Fibroblast of the conjunctiva (primary cell): ENCODE results near the gene ABHD17B.

Experiments
- DNase-seq: peaks from one replicate; pipeline ENCODE4 v3.0.0-alpha.2; 2010; ENCODE audit warnings: low read depth

ABHD17B gene

GRCh38 chr9:71876829-71877228 lies 34.2 kb downstream of the ABHD17B start:
- no peak for DNase-seq

- no peak for DNase-seq
These were observed 34.9 kb downstream of the ABHD17B start for GRCh38 chr9:71876106-71876505.

GRCh38 chr9:71875345-71875744 lies 35.6 kb downstream of the ABHD17B start:
- no peak for DNase-seq

GRCh38 chr9:71863631-71864030 lies 47.4 kb downstream of the ABHD17B start:
- peak; percentile 2 for DNase-seq

GRCh38 chr9:71861618-71862017 lies 49.4 kb downstream of the ABHD17B start:
- no peak for DNase-seq

GRCh38 chr9:71859939-71860338 lies 51.1 kb downstream of the ABHD17B start:
- no peak for DNase-seq

GRCh38 chr9:71858812-71859211 lies 52.2 kb downstream of the ABHD17B start:
- no peak for DNase-seq

- DNase-seq, result no peak
These were observed 52.7 kb downstream of the ABHD17B start for GRCh38 chr9:71858102-71858798.

- DNase-seq, result no peak
These were observed 53.8 kb downstream of the ABHD17B start for GRCh38 chr9:71857159-71857558.

- no peak for DNase-seq
These were observed 56.2 kb downstream of the ABHD17B start for GRCh38 chr9:71854811-71855210.

- DNase-seq, result no peak
These were observed 57.9 kb downstream of the ABHD17B start for GRCh38 chr9:71853084-71853483.

- no peak for DNase-seq
These were observed 60.0 kb downstream of the ABHD17B start for GRCh38 chr9:71850996-71851395.

- DNase-seq, result no peak
These were observed 63.1 kb downstream of the ABHD17B start for GRCh38 chr9:71847892-71848291.

- no peak for DNase-seq
These were observed 66.2 kb downstream of the ABHD17B start for GRCh38 chr9:71844808-71845207.

- DNase-seq, result no peak
These were observed 71.3 kb downstream of the ABHD17B start for GRCh38 chr9:71839668-71840067.

- no peak for DNase-seq
These were observed 75.4 kb downstream of the ABHD17B start for GRCh38 chr9:71835596-71835995.

- no peak for DNase-seq
These were observed 80.1 kb downstream of the ABHD17B start for GRCh38 chr9:71830929-71831328.

- no peak for DNase-seq
These were observed 80.8 kb downstream of the ABHD17B start for GRCh38 chr9:71830153-71830552.

GRCh38 chr9:71826279-71826678 lies 84.7 kb downstream of the ABHD17B start:
- DNase-seq, result no peak

- no peak for DNase-seq
These were observed 86.7 kb downstream of the ABHD17B start for GRCh38 chr9:71824257-71824656.

- no peak for DNase-seq
These were observed 88.1 kb downstream of the ABHD17B start for GRCh38 chr9:71822935-71823334.

- no peak for DNase-seq
These were observed 88.5 kb downstream of the ABHD17B start for GRCh38 chr9:71822456-71822855.

GRCh38 chr9:71821405-71821804 lies 89.6 kb downstream of the ABHD17B start:
- no peak for DNase-seq

- DNase-seq, result no peak
These were observed 90.5 kb downstream of the ABHD17B start for GRCh38 chr9:71820403-71820921.
